Activated T-helper 2 cell treated with anti-CD3 and anti-CD28 coated beads, Interferon-gamma antibody, Interleukin-2, Interleukin-4, amounts not matched to agents 10 μg/mL and 5 μg/mL and 100 μg/mL, durations not matched to agents 14 hours and 24 hours and 36 hours (primary cell): ENCODE results near the gene KIAA1586. TPM values are rescaled to one million over a fixed set of nuclear protein-coding genes. Genes with fewer than 3 reads are reported as not detected.
A peak's percentile ranks its signal among the peaks of the same experiment; 100 is the strongest.
"Not testable (repeated sequence)": the region's sequence is repeated elsewhere in the genome, so short reads cannot be mapped to it uniquely, and the experiment has no call there.

ENCODE experiments used
- DNase-seq: peaks from one replicate; pipeline ENCODE4 v3.0.0; 2021; ENCODE audit warnings: low spot score
- H3K27ac Mint-ChIP-seq: one replicate; pipeline ENCODE4 v1.8.0; 2021; ENCODE audit warnings: mixed read lengths
- H3K27me3 Mint-ChIP-seq: one replicate; pipeline ENCODE4 v1.8.0; 2021; ENCODE audit warnings: low read depth, mixed read lengths
- H3K36me3 Mint-ChIP-seq: one replicate; pipeline ENCODE4 v1.8.0; 2021; ENCODE audit warnings: low read depth, mixed read lengths
- H3K4me1 Mint-ChIP-seq: one replicate; pipeline ENCODE4 v1.8.0; 2021; ENCODE audit warnings: low read depth, mixed read lengths
- H3K4me3 Mint-ChIP-seq: one replicate; pipeline ENCODE4 v1.8.0; 2021; ENCODE audit warnings: low read depth, mild to moderate bottlenecking, moderate library complexity, mixed read lengths
- H3K9me3 Mint-ChIP-seq: one replicate; pipeline ENCODE4 v1.8.0; 2021; ENCODE audit warnings: mixed read lengths
- intact Hi-C: fragments of 100-400 bp; cut with micrococcal nuclease; formaldehyde crosslinking; loops from one replicate; pipeline ENCODE4 v1.15.1; 2023
- total RNA-seq: library from RNA; stranded (reverse); gene quantifications from 2 replicates; pipeline ENCODE4 v1.2.3, GENCODE V29; 2022

The KIAA1586 gene
- total RNA-seq, 1 donor from 2014 or later = 13.1 TPM

DNA sequence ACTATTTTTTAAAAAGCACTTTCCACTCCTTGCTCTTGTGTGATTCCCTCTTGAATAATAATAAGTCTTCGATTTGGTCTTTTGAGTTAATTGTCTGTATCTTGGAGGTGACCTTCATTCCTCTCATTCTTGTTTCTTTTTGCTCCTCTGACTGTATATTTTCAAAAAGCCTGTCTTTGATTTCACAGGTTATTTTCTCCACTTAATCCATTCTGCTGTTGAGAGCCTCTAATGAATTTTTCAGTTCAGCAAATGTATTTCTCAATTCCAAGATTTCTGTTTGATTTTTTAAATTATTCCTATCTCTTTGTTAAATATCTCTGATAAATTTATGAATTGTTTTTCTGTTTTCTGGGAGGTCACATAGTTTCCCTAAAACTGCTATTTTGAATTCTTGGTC lies 21.7 kb upstream of the KIAA1586 start:
- peaks cover 6% of the 10 kb centered on the region for H3K36me3 Mint-ChIP-seq
- H3K27me3 Mint-ChIP-seq = peaks cover 19% of the 10 kb centered on the region
- H3K4me3 Mint-ChIP-seq = no peak overlapping the region
- intact Hi-C loops = loop anchor here (5.0 kb wide), 1 partner anchor 67 kb away; the partner anchor contains the start of gene BEND6
- H3K4me1 Mint-ChIP-seq = no peaks in the 10 kb centered on the region
- H3K27ac Mint-ChIP-seq = no peak overlapping the region
- DNase-seq = no peak
- peaks cover 20% of the 10 kb centered on the region for H3K9me3 Mint-ChIP-seq

- Mint-ChIP-seq H3K36me3 (peaks cover 6% of the 10 kb centered on the region), H3K27me3 (peaks cover 19% of the 10 kb centered on the region), H3K27ac (no peak overlapping the region), H3K9me3 (peaks cover 20% of the 10 kb centered on the region), H3K4me3 (no peak overlapping the region), H3K4me1 (no peaks in the 10 kb centered on the region)
- intact Hi-C loops = no loop called here
- no peak for DNase-seq
Observed at GRCh38 chr6:57026001-57026400, 20.5 kb upstream of the KIAA1586 start.

DNA sequence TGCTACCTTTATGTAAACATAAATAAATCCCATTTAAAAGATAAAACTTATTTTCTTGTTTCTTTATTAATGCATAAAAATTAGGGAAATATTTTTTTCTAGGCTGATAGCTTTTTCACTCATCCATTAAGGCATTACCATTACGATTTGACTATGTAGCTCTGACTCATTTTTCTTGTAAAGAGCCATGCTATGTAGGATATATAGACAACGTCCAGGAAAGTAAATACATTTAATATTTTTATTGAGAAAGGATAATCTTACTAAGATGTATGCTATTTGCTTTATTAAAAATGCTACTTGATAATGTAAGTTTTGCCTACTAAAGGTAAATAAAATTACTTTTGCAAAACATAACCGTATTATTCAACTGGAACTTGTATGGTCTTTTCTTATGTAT lies 19.2 kb upstream of the KIAA1586 start:
- Mint-ChIP-seq H3K4me1 (no peaks in the 10 kb centered on the region), H3K9me3 (peaks cover 20% of the 10 kb centered on the region)

GRCh38 chr6:57029213-57029612 lies 17.3 kb upstream of the KIAA1586 start:
- H3K27me3 Mint-ChIP-seq = peaks cover 37% of the 10 kb centered on the region
- H3K4me3 Mint-ChIP-seq = no peak overlapping the region

More for the DNA sequence above, 19.2 kb upstream of the KIAA1586 start:
- Mint-ChIP-seq H3K36me3 (peaks cover 6% of the 10 kb centered on the region), H3K4me3 (no peak overlapping the region), H3K27ac (no peak overlapping the region), H3K27me3 (peaks cover 26% of the 10 kb centered on the region)
- intact Hi-C loops = no loop called here
- no peak for DNase-seq

GRCh38 chr6:57033228-57033627 lies 13.3 kb upstream of the KIAA1586 start:
- H3K4me3 Mint-ChIP-seq = no peak overlapping the region
- intact Hi-C loops = no loop called here
- no peaks in the 10 kb centered on the region for H3K36me3 Mint-ChIP-seq
- peaks cover 41% of the 10 kb centered on the region for H3K27me3 Mint-ChIP-seq
- no peak overlapping the region for H3K27ac Mint-ChIP-seq
- no peaks in the 10 kb centered on the region for H3K9me3 Mint-ChIP-seq
- no peaks in the 10 kb centered on the region for H3K4me1 Mint-ChIP-seq
- DNase-seq = no peak

More at GRCh38 chr6:57029213-57029612, 17.3 kb upstream of the KIAA1586 start:
- Mint-ChIP-seq H3K4me1 (no peaks in the 10 kb centered on the region), H3K36me3 (peaks cover 6% of the 10 kb centered on the region), H3K9me3 (peaks cover 16% of the 10 kb centered on the region), H3K27ac (no peak overlapping the region)
- no peak for DNase-seq
- intact Hi-C loops = no loop called here

GRCh38 chr6:57035549-57035948 lies 10.9 kb upstream of the KIAA1586 start:
- H3K27me3 Mint-ChIP-seq = peaks cover 41% of the 10 kb centered on the region
- no peak for DNase-seq
- no peak overlapping the region for H3K4me3 Mint-ChIP-seq
- no peak overlapping the region for H3K27ac Mint-ChIP-seq
- no peaks in the 10 kb centered on the region for H3K4me1 Mint-ChIP-seq
- no peaks in the 10 kb centered on the region for H3K36me3 Mint-ChIP-seq
- H3K9me3 Mint-ChIP-seq = no peaks in the 10 kb centered on the region
- intact Hi-C loops = no loop called here

GRCh38 chr6:57038906-57039305 lies 7.6 kb upstream of the KIAA1586 start:
- intact Hi-C loops = no loop called here
- no peak overlapping the region for H3K4me3 Mint-ChIP-seq
- H3K27ac Mint-ChIP-seq = no peak overlapping the region
- no peaks in the 10 kb centered on the region for H3K36me3 Mint-ChIP-seq
- H3K27me3 Mint-ChIP-seq = peaks cover 41% of the 10 kb centered on the region
- no peaks in the 10 kb centered on the region for H3K4me1 Mint-ChIP-seq
- DNase-seq = no peak
- H3K9me3 Mint-ChIP-seq = no peaks in the 10 kb centered on the region

- Mint-ChIP-seq H3K4me1 (no peaks in the 10 kb centered on the region), H3K4me3 (no peak overlapping the region)
Observed at GRCh38 chr6:57040011-57040410, 6.5 kb upstream of the KIAA1586 start.

GRCh38 chr6:57044061-57044460 lies 2.4 kb upstream of the KIAA1586 start:
- Mint-ChIP-seq H3K4me1 (peaks cover 16% of the 10 kb centered on the region), H3K27me3 (peaks cover 37% of the 10 kb centered on the region), H3K36me3 (peaks cover 12% of the 10 kb centered on the region)
- H3K4me3 Mint-ChIP-seq, H3K9me3 Mint-ChIP-seq, DNase-seq, intact Hi-C loops, H3K27ac Mint-ChIP-seq: not testable (repeated sequence)

More at GRCh38 chr6:57040011-57040410, 6.5 kb upstream of the KIAA1586 start:
- Mint-ChIP-seq H3K27ac (no peak overlapping the region), H3K27me3 (peaks cover 46% of the 10 kb centered on the region), H3K9me3 (no peaks in the 10 kb centered on the region), H3K36me3 (no peaks in the 10 kb centered on the region)
- intact Hi-C loops = no loop called here
- no peak for DNase-seq

- peaks cover 37% of the 10 kb centered on the region for H3K27me3 Mint-ChIP-seq
- no peak overlapping the region for H3K4me3 Mint-ChIP-seq
- no peak overlapping the region for H3K27ac Mint-ChIP-seq
- no peak for DNase-seq
- H3K36me3 Mint-ChIP-seq = peaks cover 17% of the 10 kb centered on the region
- no peaks in the 10 kb centered on the region for H3K9me3 Mint-ChIP-seq
- intact Hi-C loops = no loop called here
- peaks cover 20% of the 10 kb centered on the region for H3K4me1 Mint-ChIP-seq
Observed at GRCh38 chr6:57044568-57044967, 1.9 kb upstream of the KIAA1586 start.

- intact Hi-C loops = loop anchor here (5.0 kb wide), 2 partner anchors 90 to 175 kb away; partner anchors contain the start of genes BEND6 and RAB23
- peaks cover 27% of the 10 kb centered on the region for H3K27me3 Mint-ChIP-seq
Observed at GRCh38 chr6:57047257-57047585, 728 bp downstream of the KIAA1586 start.

GRCh38 chr6:57047859-57048258 lies 1.4 kb downstream of the KIAA1586 start:
- Mint-ChIP-seq H3K27ac (peak overlapping the region; percentile 60), H3K4me3 (peak overlapping the region; percentile 79), H3K36me3 (peaks cover 39% of the 10 kb centered on the region), H3K4me1 (peaks cover 26% of the 10 kb centered on the region), H3K27me3 (peaks cover 26% of the 10 kb centered on the region)
- not testable (repeated sequence) for DNase-seq, H3K9me3 Mint-ChIP-seq
- intact Hi-C loops = loop anchor here (2.0 to 5.0 kb wide), 3 partner anchors 91 to 269 kb away; partner anchors contain the start of genes BEND6, PRIM2 and RAB23

More at GRCh38 chr6:57047257-57047585, 728 bp downstream of the KIAA1586 start:
- not testable (repeated sequence) for DNase-seq, H3K27ac Mint-ChIP-seq, H3K4me3 Mint-ChIP-seq, H3K9me3 Mint-ChIP-seq
- Mint-ChIP-seq H3K36me3 (peaks cover 35% of the 10 kb centered on the region), H3K4me1 (peaks cover 26% of the 10 kb centered on the region)

DNA sequence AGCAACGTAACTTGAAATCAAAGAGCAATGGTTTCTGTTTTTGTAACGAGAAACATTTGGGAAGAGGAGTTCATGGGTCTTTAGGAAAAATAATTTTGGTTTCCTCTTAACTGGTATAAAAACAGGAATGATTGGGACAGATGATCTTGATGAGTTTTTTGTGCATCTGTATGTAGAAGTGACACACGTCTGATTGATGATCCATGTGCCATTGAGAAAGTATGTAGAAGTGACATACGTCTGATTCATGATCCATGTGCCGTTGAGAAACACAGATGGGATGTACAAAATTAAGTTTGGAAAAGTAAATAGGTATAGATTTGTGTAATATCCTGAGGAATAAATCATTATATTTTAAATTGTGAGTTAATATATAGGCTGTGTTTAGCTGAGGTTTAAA lies 2.1 kb downstream of the KIAA1586 start:
- no peak for DNase-seq
- intact Hi-C loops = loop anchor here (2.0 to 5.0 kb wide), 3 partner anchors 91 to 268 kb away; partner anchors contain the start of genes BEND6, PRIM2 and RAB23
- H3K4me1 Mint-ChIP-seq = peaks cover 26% of the 10 kb centered on the region
- H3K36me3 Mint-ChIP-seq = peaks cover 45% of the 10 kb centered on the region
- peak overlapping the region; percentile 79 for H3K4me3 Mint-ChIP-seq
- peak overlapping the region; percentile 24 for H3K27ac Mint-ChIP-seq
- H3K27me3 Mint-ChIP-seq = peaks cover 20% of the 10 kb centered on the region
- no peaks in the 10 kb centered on the region for H3K9me3 Mint-ChIP-seq

- Mint-ChIP-seq H3K36me3 (peaks cover 38% of the 10 kb centered on the region), H3K9me3 (no peaks in the 10 kb centered on the region), H3K4me1 (peaks cover 6% of the 10 kb centered on the region), H3K4me3 (no peak overlapping the region), H3K27me3 (no peaks in the 10 kb centered on the region), H3K27ac (no peak overlapping the region)
- intact Hi-C loops = no loop called here
- DNase-seq = no peak
Observed at GRCh38 chr6:57063847-57064246, 17.4 kb downstream of the KIAA1586 start.
